ENCODE data around the gene GATA2.

Gene GATA2

GRCh38 chr3:128502712-128503111 is 9.7 kb upstream of the GATA2 start:
- DNase-seq (ENCODE audit: low spot score), result no peak

GRCh38 chr3:128501431-128501830 is 8.4 kb upstream of the GATA2 start:
- no peak for DNase-seq (ENCODE audit: low spot score)

DNA sequence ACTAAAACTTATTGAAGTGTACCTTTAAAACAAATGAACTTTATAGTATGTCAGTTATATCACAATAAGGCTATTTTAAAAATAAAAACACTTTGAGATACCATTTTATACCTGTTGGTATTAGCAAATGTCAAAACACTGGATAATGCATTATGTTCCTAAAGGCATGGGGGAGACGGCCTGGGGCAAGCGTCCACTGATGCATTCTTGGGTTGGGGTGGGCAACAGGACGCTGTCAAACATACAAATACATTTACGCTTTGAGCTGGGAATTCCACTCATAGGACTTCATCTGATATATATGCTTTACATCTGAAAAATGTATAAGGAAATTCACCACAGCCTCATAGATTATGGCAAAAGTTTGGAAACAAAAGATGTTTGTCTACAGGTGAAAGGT is 7.6 kb upstream of the GATA2 start:
- DNase-seq (ENCODE audit: low spot score), result no peak

GRCh38 chr3:128499724-128500275 is 6.8 kb upstream of the GATA2 start:
- peak; percentile 20 for DNase-seq (ENCODE audit: low spot score)

DNA sequence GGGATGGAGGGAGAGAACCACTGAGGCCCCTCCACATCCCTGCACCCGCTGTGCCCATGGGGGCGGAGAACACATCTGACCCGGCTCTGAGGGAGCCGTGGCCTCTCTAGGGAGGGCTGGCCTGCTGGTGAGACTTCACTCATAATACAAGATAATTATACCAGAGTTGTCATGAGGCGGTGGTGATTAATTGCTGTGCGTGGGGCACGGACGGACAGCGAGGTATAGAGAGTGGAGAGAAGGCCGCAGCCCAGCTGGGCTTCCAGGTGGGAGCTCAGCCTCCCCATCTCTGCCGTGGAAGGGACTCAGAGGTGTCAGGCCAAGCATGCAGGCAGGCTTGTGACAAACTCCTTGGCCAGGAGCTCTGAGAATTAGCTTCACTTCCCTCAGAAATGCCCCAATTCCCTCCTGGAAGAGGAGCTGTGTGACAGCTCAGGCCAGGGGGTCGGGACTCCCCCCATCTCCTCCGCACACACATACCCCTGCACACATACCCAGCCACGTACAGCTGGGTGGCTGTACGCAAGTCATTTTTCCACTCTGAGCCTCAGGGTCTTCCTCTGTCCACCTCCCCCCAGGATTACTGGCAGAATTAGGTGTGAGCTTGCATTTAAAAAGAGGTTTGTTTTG is 6.0 kb upstream of the GATA2 start:
- no peak for DNase-seq (ENCODE audit: low spot score)

DNA sequence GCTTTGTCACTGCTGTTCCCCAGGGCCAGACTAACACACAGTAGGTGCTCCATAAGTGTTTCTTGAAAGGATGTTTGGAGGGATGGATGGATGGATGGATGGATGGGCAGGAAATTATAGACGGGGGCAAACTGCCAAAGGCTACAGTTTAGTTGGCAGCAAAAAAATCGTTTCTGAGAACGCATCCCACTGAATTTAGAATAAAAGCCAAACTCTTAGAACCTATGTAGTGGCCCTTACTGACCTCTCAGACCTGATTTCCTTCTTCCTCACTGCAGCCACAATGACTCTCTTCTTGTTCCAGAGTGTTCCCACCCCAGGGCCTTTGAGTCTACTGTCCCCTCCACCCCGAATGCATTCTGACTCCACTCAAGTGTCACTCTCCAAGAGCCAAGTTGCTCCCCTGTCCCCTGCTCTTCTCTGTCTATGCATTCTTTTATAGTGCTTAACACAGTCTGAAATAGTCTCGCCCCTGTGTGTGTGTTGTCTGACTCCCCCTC is 5.2 kb upstream of the GATA2 start:
- DNase-seq (ENCODE audit: low spot score), result no peak

DNA sequence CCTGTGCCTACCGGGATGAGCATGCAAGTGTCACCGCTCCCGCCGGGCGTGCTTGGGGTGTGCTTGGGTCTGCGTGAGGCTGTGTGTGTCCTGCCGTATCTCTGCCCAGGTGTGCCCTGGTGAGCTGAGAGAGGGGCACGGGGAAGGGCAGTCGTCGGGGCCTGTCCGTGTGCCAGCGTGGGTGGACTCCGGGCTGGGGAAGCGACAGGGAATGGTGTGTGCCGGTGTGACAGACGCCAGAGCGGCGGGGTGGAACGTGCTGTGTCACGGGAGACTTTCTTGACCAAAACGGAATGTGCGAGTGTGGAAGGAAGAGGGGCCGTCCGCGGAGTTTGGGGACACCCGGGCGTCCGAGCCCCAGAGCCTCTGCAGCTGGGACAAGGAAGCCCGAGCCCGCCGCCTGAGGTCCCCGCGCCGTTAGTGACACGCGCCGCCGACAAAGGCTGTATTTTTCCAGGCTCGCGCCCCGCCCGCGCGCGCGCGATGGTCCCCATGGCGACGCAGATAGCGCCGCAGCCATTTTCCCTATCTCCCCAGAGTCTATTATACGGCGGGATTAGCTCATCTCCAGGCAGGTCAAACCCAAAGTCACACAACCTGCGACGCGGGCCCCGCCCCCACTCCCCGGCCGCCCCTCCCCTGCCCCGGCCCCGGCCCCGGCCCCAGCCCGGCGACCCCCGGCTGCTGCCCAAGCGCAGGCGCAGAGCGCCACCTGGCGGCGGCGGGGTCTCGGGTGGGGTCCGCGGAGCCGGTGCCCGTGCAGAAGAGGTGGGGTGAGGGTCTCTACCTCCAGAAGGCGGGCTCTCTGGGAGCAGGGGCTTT is 4.5 kb upstream of the GATA2 start:
- DNase-seq (ENCODE audit: low spot score), result peak; percentile 60

GRCh38 chr3:128496602-128497304 is 3.8 kb upstream of the GATA2 start:
- no peak for DNase-seq (ENCODE audit: low spot score)

DNA sequence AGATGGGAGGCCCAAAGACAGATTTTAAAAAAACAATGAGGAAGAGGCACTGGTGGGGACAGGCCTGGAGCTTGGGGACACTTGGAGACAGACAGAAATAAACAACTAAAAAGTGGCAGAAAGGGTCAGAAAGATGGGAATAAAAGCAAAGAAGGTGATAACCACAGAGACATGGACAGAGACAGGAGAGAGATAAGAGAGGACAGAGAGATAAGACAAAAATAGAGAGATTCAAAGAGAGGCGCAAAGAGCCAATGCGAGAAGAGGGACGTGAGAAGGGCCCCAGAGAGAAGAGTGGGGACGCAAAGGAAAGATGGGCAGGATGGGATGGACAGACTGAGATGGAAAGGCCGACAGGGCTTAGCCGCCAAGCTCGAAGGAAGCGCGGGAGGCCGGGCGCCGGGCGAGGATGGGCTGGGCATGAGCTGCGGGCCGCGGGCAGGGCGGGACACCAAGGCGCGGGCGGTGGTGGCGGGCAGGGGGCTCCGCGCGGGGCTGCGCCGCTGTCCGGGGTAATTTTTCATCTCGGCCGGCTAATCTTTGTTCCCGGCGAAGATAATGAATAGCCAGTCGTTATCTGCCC is 3.1 kb upstream of the GATA2 start:
- no peak for DNase-seq (ENCODE audit: low spot score)

DNA sequence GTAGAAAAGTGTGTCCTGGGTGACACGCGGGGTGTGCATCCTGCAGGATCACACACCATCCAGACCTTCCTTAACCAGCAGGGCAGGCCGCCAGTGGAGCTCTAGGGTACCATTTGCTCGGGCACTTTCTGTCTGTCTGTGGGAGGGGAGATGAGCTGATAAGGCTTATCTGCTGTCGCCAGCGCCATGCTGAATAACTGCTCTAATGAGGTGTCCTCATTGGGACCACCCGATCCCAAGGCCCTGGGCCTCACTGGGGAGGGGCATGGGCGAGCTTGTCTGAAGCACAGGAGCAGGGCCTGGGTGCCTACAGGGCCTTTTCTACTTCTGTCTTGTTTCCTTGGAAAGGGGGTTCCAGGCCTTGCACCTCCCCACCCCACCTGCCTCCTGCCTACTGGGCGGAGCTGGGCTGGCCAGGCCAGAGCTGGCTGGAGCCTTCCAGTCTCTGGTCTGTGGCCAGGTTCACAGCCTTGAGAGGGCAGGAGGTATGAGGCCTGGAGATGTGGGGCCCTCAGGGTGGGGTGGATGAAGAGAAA is 2.5 kb upstream of the GATA2 start:
- DNase-seq (ENCODE audit: low spot score), result no peak

DNA sequence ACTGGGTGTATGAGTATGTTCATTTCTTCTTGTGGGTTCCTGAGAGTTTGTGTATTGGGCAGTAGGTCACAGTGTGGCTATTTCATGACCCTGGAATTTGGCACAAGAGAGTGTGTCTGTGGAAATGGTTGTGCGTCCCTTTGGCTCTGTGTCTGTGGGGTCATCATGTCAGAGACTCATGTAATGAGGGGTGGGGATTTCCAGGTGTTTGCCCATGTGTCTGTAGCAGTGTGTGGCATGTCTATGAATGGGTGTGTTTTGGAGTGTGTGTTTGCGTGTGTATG is 1.3 kb upstream of the GATA2 start:
- no peak for DNase-seq (ENCODE audit: low spot score)

GRCh38 chr3:128493570-128494366 is 767 bp upstream of the GATA2 start:
- no peak for DNase-seq (ENCODE audit: low spot score)

- DNase-seq (ENCODE audit: low spot score), result no peak
Measured at GRCh38 chr3:128491941-128492670, 895 bp downstream of the GATA2 start.

- DNase-seq (ENCODE audit: low spot score), result no peak
Measured at GRCh38 chr3:128491691-128491940, 1.4 kb downstream of the GATA2 start.

GRCh38 chr3:128490915-128491690 is 1.9 kb downstream of the GATA2 start:
- DNase-seq (ENCODE audit: low spot score), result no peak

DNA sequence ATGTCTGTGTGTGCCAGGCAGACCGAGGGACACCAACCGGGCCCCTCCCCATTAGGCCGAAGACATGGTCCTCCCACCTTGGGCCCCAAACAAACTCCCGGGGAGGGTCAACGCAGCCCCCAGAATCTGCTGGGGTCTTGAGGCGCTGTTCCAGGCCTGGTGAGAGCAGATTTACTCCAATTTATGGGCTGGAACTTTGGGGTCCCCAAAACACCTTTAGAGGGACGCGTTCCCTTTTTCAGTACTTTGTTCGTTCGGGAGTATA is 2.4 kb downstream of the GATA2 start:
- DNase-seq (ENCODE audit: low spot score), result no peak

DNA sequence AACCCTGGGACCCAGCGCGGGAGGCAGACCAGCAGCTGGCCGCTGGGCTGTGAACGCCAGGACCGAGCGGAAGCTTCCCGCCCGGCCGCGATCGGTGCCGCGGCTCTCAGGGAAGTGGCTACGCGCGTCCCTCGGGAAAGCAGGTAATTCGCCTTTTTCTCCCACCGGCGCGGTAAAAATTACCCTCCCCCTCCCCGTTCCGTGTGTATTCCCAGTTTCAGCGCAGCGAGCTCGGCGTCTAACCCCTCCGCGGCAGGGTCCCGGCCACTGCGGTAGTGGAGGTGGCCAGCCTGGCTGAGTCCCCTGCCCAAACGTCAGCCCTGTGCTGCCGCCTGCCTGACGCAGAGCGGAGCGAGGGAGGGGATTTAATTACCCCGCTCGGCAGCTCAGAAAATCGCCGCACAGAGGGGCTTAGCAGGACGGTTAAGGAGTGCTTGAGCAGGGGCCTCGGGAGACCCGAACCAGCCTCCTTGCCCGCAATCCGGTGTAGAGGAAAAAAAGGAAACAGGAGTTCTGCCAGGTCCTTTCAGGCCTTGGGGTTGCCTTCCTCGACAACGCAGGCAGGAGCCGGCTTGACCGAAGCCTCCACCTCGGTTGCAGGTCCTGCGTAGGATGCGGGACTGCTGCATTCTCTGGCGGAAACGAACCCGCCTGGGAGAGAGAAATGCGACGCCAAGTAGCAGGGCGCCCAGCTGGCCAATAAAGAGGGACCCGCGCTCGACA is 2.9 kb downstream of the GATA2 start:
- DNase-seq (ENCODE audit: low spot score), result no peak

- no peak for DNase-seq (ENCODE audit: low spot score)
Measured at GRCh38 chr3:128489674-128489926, 3.4 kb downstream of the GATA2 start.

DNA sequence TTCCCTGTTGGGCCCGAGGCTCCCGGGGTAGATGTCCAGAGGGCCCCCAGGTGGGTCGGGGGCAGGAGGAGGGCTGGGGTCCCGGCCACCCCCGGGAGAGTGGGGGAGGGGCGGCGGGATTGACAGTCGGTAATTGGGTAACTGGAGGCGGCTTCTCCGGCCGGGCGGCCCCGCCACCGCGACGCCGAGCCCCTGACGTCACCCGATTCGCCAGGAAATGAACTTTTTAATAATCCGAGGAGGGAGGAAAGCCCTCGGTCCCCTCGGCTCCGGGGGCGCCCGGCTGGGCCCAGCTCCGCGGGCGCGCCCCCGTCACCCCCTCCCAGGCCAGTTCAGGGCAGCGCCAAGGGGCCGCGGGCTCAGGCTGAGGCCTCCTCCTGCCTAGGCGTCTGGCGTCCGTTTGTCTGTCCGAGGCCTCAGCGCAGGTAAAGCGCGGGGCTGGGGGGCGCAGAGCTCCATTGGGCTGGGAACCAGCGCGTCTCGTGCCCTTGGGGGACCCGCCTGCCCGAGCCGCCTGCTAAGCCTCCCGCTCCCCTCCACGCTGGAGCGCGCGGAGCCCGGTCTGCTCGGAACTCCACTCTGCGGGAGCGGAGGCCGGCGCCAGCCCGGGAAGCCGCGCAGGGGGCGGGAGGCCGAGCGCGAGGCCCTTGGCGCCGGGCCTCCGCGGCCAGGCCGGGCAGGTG is 3.9 kb downstream of the GATA2 start:
- no peak for DNase-seq (ENCODE audit: low spot score)

DNA sequence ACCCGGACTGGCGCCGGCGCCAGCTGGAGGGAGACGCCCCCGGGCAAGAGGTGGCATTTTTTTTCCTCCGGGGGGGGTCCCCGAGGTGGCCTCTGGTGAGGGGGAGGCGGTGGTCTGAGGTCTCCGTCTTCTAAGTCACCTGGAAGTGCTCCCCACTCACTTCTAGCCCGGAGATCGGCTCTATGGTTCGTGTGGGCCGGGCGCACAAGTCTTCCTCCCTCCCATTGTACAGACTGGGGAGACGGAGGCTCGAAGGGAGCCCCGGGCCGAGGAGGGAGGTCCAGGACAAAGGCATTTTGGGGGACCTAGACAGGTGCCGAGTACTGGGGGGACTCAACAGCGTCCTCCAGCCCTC is 4.4 kb downstream of the GATA2 start:
- no peak for DNase-seq (ENCODE audit: low spot score)

Data from RKO (cell line).